ENCODE results near the gene FAM162B.

DNA sequence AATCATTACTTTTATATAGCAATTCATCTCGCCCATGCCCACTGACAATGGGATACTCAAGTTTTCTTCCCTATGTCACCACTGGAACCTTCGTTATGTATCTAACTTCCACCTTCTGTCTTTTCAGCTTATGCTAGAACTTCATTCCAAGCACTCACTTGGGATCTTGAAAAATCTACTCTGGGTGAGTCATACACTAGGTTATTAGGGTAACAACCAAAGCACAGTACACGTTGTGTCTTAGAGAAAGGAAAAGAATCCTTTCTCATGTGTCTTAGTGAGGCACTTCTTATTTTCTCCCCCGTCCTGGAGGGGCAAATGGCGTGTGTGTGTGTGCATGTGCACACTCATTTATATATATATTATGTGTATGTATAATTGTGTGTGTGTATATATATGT is 18.3 kb upstream of the FAM162B start:
- TF ChIP-seq, protein P1, sequence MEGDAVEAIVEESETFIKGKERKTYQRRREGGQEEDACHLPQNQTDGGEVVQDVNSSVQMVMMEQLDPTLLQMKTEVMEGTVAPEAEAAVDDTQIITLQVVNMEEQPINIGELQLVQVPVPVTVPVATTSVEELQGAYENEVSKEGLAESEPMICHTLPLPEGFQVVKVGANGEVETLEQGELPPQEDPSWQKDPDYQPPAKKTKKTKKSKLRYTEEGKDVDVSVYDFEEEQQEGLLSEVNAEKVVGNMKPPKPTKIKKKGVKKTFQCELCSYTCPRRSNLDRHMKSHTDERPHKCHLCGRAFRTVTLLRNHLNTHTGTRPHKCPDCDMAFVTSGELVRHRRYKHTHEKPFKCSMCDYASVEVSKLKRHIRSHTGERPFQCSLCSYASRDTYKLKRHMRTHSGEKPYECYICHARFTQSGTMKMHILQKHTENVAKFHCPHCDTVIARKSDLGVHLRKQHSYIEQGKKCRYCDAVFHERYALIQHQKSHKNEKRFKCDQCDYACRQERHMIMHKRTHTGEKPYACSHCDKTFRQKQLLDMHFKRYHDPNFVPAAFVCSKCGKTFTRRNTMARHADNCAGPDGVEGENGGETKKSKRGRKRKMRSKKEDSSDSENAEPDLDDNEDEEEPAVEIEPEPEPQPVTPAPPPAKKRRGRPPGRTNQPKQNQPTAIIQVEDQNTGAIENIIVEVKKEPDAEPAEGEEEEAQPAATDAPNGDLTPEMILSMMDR (conservative IDR thresholded peaks at IDR 0.05; ENCODE audit: low read depth, low read length), result no peak
- TF ChIP-seq EZH2 (IDR thresholded peaks at IDR 0.05; ENCODE audit: low read length, unreplicated experiment) (no peak), EZH2phosphoT487 (IDR thresholded peaks at IDR 0.05; ENCODE audit: borderline replicate concordance, low read length) (no peak)

All from PC-3 (cell line).